H1 (cell line): Measurements from ENCODE around the gene VSTM2L. TPM values are rescaled to one million over a fixed set of nuclear protein-coding genes. Genes with fewer than 3 reads are reported as not detected.

Experiments used
- CTCF ChIA-PET: fragments of 300-600 bp; sonication (Branson Sonifier 250); formaldehyde crosslinking; loops from one replicate; lab custom pipeline; 2021; ENCODE audit not compliant: partially characterized antibody; lab: Charles Lee
- POLR2A ChIA-PET: fragments of 300-600 bp; sonication (Branson Sonifier 250); formaldehyde crosslinking; loops from one replicate; lab custom pipeline; 2021; ENCODE audit warnings: inconsistent platforms; ENCODE audit not compliant: partially characterized antibody; lab: Charles Lee
- DNase-seq, 2 experiments: peaks; one replicate each; pipeline versions ENCODE4 v3.0.0 to v3.0.0-alpha.2; 2010 to 2022; ENCODE audit warnings: low spot score in 2 of 2, low read depth in 1 of 2, mixed read lengths in 1 of 2
- FAIRE-seq: peaks from 2 replicates; lab custom pipeline; 2011; peaks lifted over from hg19 to GRCh38; lab: Jason Lieb, UNC
- H2AFZ ChIP-seq: 2 replicates; pipeline ENCODE4 v1.8.1; 2012; ENCODE audit warnings: low read length, inconsistent platforms
- H2AK5ac ChIP-seq: 2 replicates; pipeline ENCODE4 v1.6.1; 2013; ENCODE audit warnings: low read depth, low read length
- H2BK120ac ChIP-seq: replicated peaks from 2 replicates; pipeline ENCODE3; 2013; ENCODE audit warnings: low read depth, low read length, inconsistent platforms
- H2BK12ac ChIP-seq: 2 replicates; pipeline ENCODE4 v1.6.1; 2013; ENCODE audit warnings: low read depth, low read length
- H2BK15ac ChIP-seq: 2 replicates; pipeline ENCODE4 v1.6.1; 2013; ENCODE audit warnings: low read length
- H2BK20ac ChIP-seq: 2 replicates; pipeline ENCODE4 v1.6.1; 2013; ENCODE audit warnings: low read length
- H2BK5ac ChIP-seq: 2 replicates; pipeline ENCODE4 v1.6.1; 2013; ENCODE audit warnings: low read depth, low read length
- H3K14ac ChIP-seq: 2 replicates; pipeline ENCODE4 v1.6.1; 2013; ENCODE audit warnings: inconsistent platforms; ENCODE audit not compliant: insufficient read length
- H3K18ac ChIP-seq: 2 replicates; pipeline ENCODE4 v1.6.1; 2013; ENCODE audit warnings: low read length; ENCODE audit errors: extremely low read depth
- H3K23ac ChIP-seq: 2 replicates; pipeline ENCODE4 v1.6.1; 2013; ENCODE audit warnings: inconsistent platforms; ENCODE audit not compliant: insufficient read length
- H3K23me2 ChIP-seq: 2 replicates; pipeline ENCODE4 v1.6.1; 2013; ENCODE audit warnings: low read depth, low read length
- H3K27ac ChIP-seq: 2 replicates; pipeline ENCODE4 v1.6.1; 2011; ENCODE audit warnings: low read depth, low read length, inconsistent platforms
- H3K27me3 ChIP-seq, 4 experiments: replicated peaks in 1 of 4; 1 replicate in 1 of 4; 2 replicates in 3 of 4; pipeline versions ENCODE4 v1.6.1 to v1.8.1; 2011 to 2013; ENCODE audit warnings: low read length in 3 of 4, mild to moderate bottlenecking in 3 of 4, inconsistent platforms in 2 of 4, mixed read lengths in 2 of 4, moderate library complexity in 1 of 4; ENCODE audit not compliant: control insufficient read depth in 3 of 4, insufficient read depth in 3 of 4; ENCODE audit errors: extremely low read depth in 1 of 4
- H3K36me3 ChIP-seq, 4 experiments: 2 replicates each; pipeline versions ENCODE4 v1.6.1 to v1.8.1; 2011 to 2013; ENCODE audit warnings: mild to moderate bottlenecking in 4 of 4, low read length in 3 of 4, moderate library complexity in 2 of 4, control low read depth in 1 of 4, inconsistent platforms in 1 of 4; ENCODE audit not compliant: insufficient read depth in 4 of 4, control insufficient read depth in 2 of 4
- H3K4ac ChIP-seq: replicated peaks from 2 replicates; pipeline ENCODE3; 2013; ENCODE audit warnings: low read length, low read depth, mixed read lengths, inconsistent platforms; ENCODE audit not compliant: insufficient read length
- H3K4me1 ChIP-seq, 4 experiments: replicated peaks in 1 of 4; 1 replicate in 1 of 4; 2 replicates in 3 of 4; pipeline versions ENCODE4 v1.6.1 to v1.8.1; 2011 to 2013; ENCODE audit warnings: low read length in 3 of 4, inconsistent platforms in 2 of 4, mixed read lengths in 1 of 4; ENCODE audit not compliant: insufficient read depth in 4 of 4, control insufficient read depth in 3 of 4
- H3K4me2 ChIP-seq, 2 experiments: 2 replicates each; pipeline versions ENCODE4 v1.6.1 to v1.8.1; 2011 to 2013; ENCODE audit warnings: low read depth in 2 of 2, low read length in 2 of 2, control low read depth in 1 of 2, inconsistent platforms in 1 of 2, mild to moderate bottlenecking in 1 of 2; ENCODE audit not compliant: insufficient read depth in 1 of 2
- H3K4me3 ChIP-seq, 4 experiments: fragments of 200-600, 300-600 bp in 1 of 4; sonication (generic), shearing (Covaris generic), sonication (Bioruptor Twin) in 1 of 4; 2 replicates each; pipeline versions ENCODE4 v1.5.1 to v1.8.1; 2011 to 2016; ENCODE audit warnings: low read length in 4 of 4, low read depth in 3 of 4, control low read depth in 2 of 4, inconsistent platforms in 2 of 4, mild to moderate bottlenecking in 2 of 4, mixed read lengths in 1 of 4, moderate library complexity in 1 of 4; ENCODE audit not compliant: insufficient read depth in 2 of 4; ENCODE audit errors: extremely low read depth in 1 of 4
- H3K56ac ChIP-seq: replicated peaks from 2 replicates; pipeline ENCODE3; 2013; ENCODE audit warnings: low read depth, mild to moderate bottlenecking, mixed read lengths, low read length, inconsistent platforms; ENCODE audit not compliant: insufficient read length
- H3K79me1 ChIP-seq: 2 replicates; pipeline ENCODE4 v1.6.1; 2013; ENCODE audit warnings: low read depth, low read length, control low read depth
- H3K79me2 ChIP-seq, 2 experiments: 2 replicates each; pipeline versions ENCODE4 v1.6.1 to v1.8.1; 2012 to 2013; ENCODE audit warnings: low read length in 2 of 2, mild to moderate bottlenecking in 2 of 2, inconsistent platforms in 1 of 2; ENCODE audit not compliant: insufficient read depth in 2 of 2, control insufficient read depth in 1 of 2
- H3K9ac ChIP-seq, 4 experiments: replicated peaks in 1 of 4; 1 replicate in 1 of 4; 2 replicates in 3 of 4; pipeline versions ENCODE4 v1.6.1 to v1.8.1; 2011 to 2013; ENCODE audit warnings: low read depth in 3 of 4, low read length in 3 of 4, control low read depth in 2 of 4, mild to moderate bottlenecking in 2 of 4, moderate library complexity in 2 of 4, inconsistent platforms in 1 of 4; ENCODE audit errors: extremely low read depth in 1 of 4
- H3K9me3 ChIP-seq, 2 experiments: 2 replicates each; pipeline versions ENCODE4 v1.6.1 to v1.8.1; 2012 to 2013; ENCODE audit warnings: mild to moderate bottlenecking in 2 of 2, moderate library complexity in 2 of 2, control low read depth in 1 of 2, inconsistent platforms in 1 of 2, low read depth in 1 of 2, low read length in 1 of 2, mixed read lengths in 1 of 2; ENCODE audit not compliant: insufficient read depth in 2 of 2
- H4K20me1 ChIP-seq, 2 experiments: replicated peaks in 1 of 2; 2 replicates each; pipeline versions ENCODE3 to v1.8.1; 2011 to 2013; ENCODE audit warnings: inconsistent platforms in 2 of 2, low read length in 2 of 2, mild to moderate bottlenecking in 1 of 2; ENCODE audit not compliant: insufficient read depth in 2 of 2, control insufficient read depth in 1 of 2
- H4K5ac ChIP-seq: 2 replicates; pipeline ENCODE4 v1.6.1; 2013; ENCODE audit warnings: low read length, low read depth, mixed read lengths, inconsistent platforms; ENCODE audit not compliant: insufficient read length
- H4K8ac ChIP-seq: 2 replicates; pipeline ENCODE4 v1.8.0; 2013; ENCODE audit warnings: mild to moderate bottlenecking, moderate library complexity, low read length, inconsistent platforms; ENCODE audit not compliant: insufficient read depth; ENCODE audit errors: extremely low read depth
- H4K91ac ChIP-seq: replicated peaks from 2 replicates; pipeline ENCODE3; 2013; ENCODE audit warnings: low read length, mixed read lengths, inconsistent platforms; ENCODE audit not compliant: insufficient read length
- BCL11A ChIP-seq, 2 experiments: IDR thresholded peaks; one replicate each; pipeline ENCODE4 v1.6.1; 2011; ENCODE audit warnings: low read depth in 2 of 2, low read length in 2 of 2, mild to moderate bottlenecking in 2 of 2
- BRCA1 ChIP-seq: IDR thresholded peaks from 2 replicates; pipeline ENCODE4 v1.6.1; 2012; ENCODE audit warnings: low read depth, low read length, improper control_type of control experiment
- HDAC6 ChIP-seq: IDR thresholded peaks from one replicate; pipeline ENCODE4 v1.7.1; 2012; ENCODE audit warnings: low read depth, mild to moderate bottlenecking, inconsistent platforms, low read length, moderate library complexity
- WGBS, 2 experiments: shearing (Covaris generic) in 1 of 2; methylation state at CpG; one replicate each; pipeline versions ENCODE4 v1.1.6 to v1.1.7; 2013 to 2015; ENCODE audit warnings: low lambda C conversion rate in 2 of 2, mixed read lengths in 2 of 2, inconsistent platforms in 1 of 2, low coverage in 1 of 2, missing lambda C conversion rate in 1 of 2; ENCODE audit not compliant: insufficient replicate concordance in 2 of 2, insufficient coverage in 1 of 2, insufficient read length in 1 of 2; ENCODE audit errors: extremely low coverage in 1 of 2, missing lambda C conversion rate in 1 of 2; 5-methylcytosine and 5-hydroxymethylcytosine counted together
- polyA plus RNA-seq, 7 experiments: library from polyadenylated mRNA; depleted of rRNA in 3 of 7; stranded (reverse) in 5 of 7; unstranded in 2 of 7; fragments of >200 nt in 5 of 7; fragments of 200-250 nt in 2 of 7; gene quantifications; 1 replicate in 5 of 7; 2 replicates in 1 of 7; 4 replicates in 1 of 7; pipeline versions ENCODE4 v1.2.1 to v1.2.3, GENCODE V29; 2011 to 2013; ENCODE audit warnings: missing spikeins in 2 of 7, mixed read lengths in 2 of 7
- total RNA-seq: library from RNA; stranded (reverse); fragmentation: NEBNext Ultra II Directional; extraction: Animal tissue kit (Norgen Biotek cat#: 25700); gene quantifications from 2 replicates; pipeline ENCODE4 v1.2.1, GENCODE V29; 2021
- TF ChIP-seq, protein P1 (sequence below): IDR thresholded peaks from 2 replicates; pipeline ENCODE4 v1.6.1; 2011; ENCODE audit warnings: low read depth, mild to moderate bottlenecking, low read length; ENCODE audit not compliant: insufficient read depth

VSTM2L gene
- total and polyA plus RNA-seq, 2 of the 8 experiments (the other 6 are each of a cell fraction or from before 2014, with no cell fraction given) = 1.3 to 3.2 TPM

- ChIA-PET POLR2A (interaction anchor here (1.3 kb wide), 1 partner anchor 23 kb away, joined by 4 read pairs; no protein-coding TSS in a partner anchor), CTCF (interaction anchor here (0.6 to 2.1 kb wide), 5 partner anchors 9 to 60 kb away, joined by 3 to 5 read pairs (median 3); no protein-coding TSS in a partner anchor)
- Histone ChIP-seq H3K18ac (no peak overlapping the region), H3K36me3 (no peaks in the 10 kb centered on the region), H3K27ac (no peak overlapping the region), H2AK5ac (no peak overlapping the region), H2BK15ac (no peak overlapping the region), H3K23me2 (no peaks in the 10 kb centered on the region), H3K27me3 (no peaks in the 10 kb centered on the region), H3K9ac (no peak overlapping the region), H3K4me1 (peaks cover 0 to 17% (median 5%) of the 10 kb centered on the region in 4 experiments; a peak in 6 of 7 replicates), H3K23ac (no peak overlapping the region), H4K91ac (no peak overlapping the region), H2BK120ac (no peak overlapping the region), H3K56ac (no peak overlapping the region), H4K20me1 (no peaks in the 10 kb centered on the region), H2BK20ac (no peak overlapping the region), H3K4ac (no peak overlapping the region), H3K4me3 (no peak overlapping the region), H3K9me3 (no peaks in the 10 kb centered on the region), H4K5ac (no peak overlapping the region), H3K4me2 (no peak overlapping the region), H2BK5ac (no peak overlapping the region), H3K14ac (no peak overlapping the region), H2BK12ac (no peak overlapping the region), H4K8ac (no peak overlapping the region), H2AFZ (no peak overlapping the region), H3K79me1 (no peaks in the 10 kb centered on the region), H3K79me2 (no peaks in the 10 kb centered on the region)
- 89% methylated on average over 7 of the region's 7 CpGs; no CpG with 5 or more reads in 1 of the 2 experiments for WGBS, 2 experiments
- FAIRE-seq = no peak
- TF ChIP-seq, protein P1, sequence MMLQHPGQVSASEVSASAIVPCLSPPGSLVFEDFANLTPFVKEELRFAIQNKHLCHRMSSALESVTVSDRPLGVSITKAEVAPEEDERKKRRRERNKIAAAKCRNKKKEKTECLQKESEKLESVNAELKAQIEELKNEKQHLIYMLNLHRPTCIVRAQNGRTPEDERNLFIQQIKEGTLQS = no peak
- TF ChIP-seq BCL11A (IDR thresholded peaks at IDR 0.05; ENCODE audit: low read depth in 2 of 2, low read length in 2 of 2) (no peak), HDAC6 (no peak), BRCA1 (no peak)
- no peak for DNase-seq
These were observed 32.5 kb downstream of the VSTM2L start for GRCh38 chr20:37935435-37935834.
